Panc1 (cell line): ENCODE results near the gene PTGES3.

Experiments
- CTCF ChIP-seq: fragments of 450-650 bp; IDR thresholded peaks from 2 replicates; pipeline ENCODE4 v1.5.1; 2017; ENCODE audit warnings: mild to moderate bottlenecking
- POLR2AphosphoS5 ChIP-seq: IDR thresholded peaks from 2 replicates; pipeline ENCODE4 v1.6.1; 2012; ENCODE audit warnings: mild to moderate bottlenecking, low read depth, low read length, moderate library complexity
- REST ChIP-seq, 2 experiments: IDR thresholded peaks; 2 replicates each; pipeline ENCODE4 v1.6.1; 2011 to 2012; ENCODE audit warnings: low read depth in 2 of 2, control low read depth in 1 of 2, low read length in 1 of 2, mild to moderate bottlenecking in 1 of 2, moderate library complexity in 1 of 2; ENCODE audit not compliant: insufficient read depth in 1 of 2
- SIN3A ChIP-seq: IDR thresholded peaks from 2 replicates; pipeline ENCODE4 v1.6.1; 2012; ENCODE audit warnings: low read depth, mild to moderate bottlenecking, low read length, moderate library complexity, borderline replicate concordance; ENCODE audit not compliant: insufficient read depth
- TCF7L2 ChIP-seq: IDR thresholded peaks from 2 replicates; pipeline ENCODE4 v1.6.1; 2011; ENCODE audit warnings: mild to moderate bottlenecking, low read depth, low read length, inconsistent platforms

- TF ChIP-seq CTCF: no peak
- no peak for TF ChIP-seq TCF7L2
- TF ChIP-seq REST (IDR thresholded peaks at IDR 0.05; ENCODE audit: insufficient read depth in 1 of 2, low read depth in 2 of 2, low read length in 1 of 2): no peak
- TF ChIP-seq POLR2AphosphoS5: peak; percentile 54; the same call in 1 of the 2 replicates
- TF ChIP-seq SIN3A: 0 out of 2 replicates have a peak, but pooled peaks have one; percentile 50
Observed at GRCh38 chr12:56687223-56688128, 608 bp downstream of the PTGES3 start.
